DMS79 (cell line): Measurements from ENCODE around the gene OSTC.
"Not testable (repeated sequence)": the region's sequence is repeated elsewhere in the genome, so short reads cannot be mapped to it uniquely, and the experiment has no call there.

ENCODE experiments used
- DNase-seq: peaks from one replicate; lab custom pipeline; 2025; lab: John Stamatoyannopoulos, UW

Gene OSTC

GRCh38 chr4:108646706-108647105, 3.7 kb upstream of the OSTC start:
- DNase-seq = no peak

- DNase-seq = no peak
Measured at GRCh38 chr4:108649863-108650211, 562 bp upstream of the OSTC start.

GRCh38 chr4:108651014-108651791, 804 bp downstream of the OSTC start:
- DNase-seq = no peak

- no peak for DNase-seq
Measured at GRCh38 chr4:108662629-108663028, 12.2 kb downstream of the OSTC start.

GRCh38 chr4:108674356-108674977, 24.1 kb downstream of the OSTC start:
- DNase-seq = no peak

- no peak for DNase-seq
Measured at GRCh38 chr4:108681321-108681809, 31.0 kb downstream of the OSTC start.

- DNase-seq = no peak
Measured at GRCh38 chr4:108683479-108683878, 33.1 kb downstream of the OSTC start.

- DNase-seq = no peak
Measured at GRCh38 chr4:108685036-108685686, 34.8 kb downstream of the OSTC start.

GRCh38 chr4:108690738-108691137, 40.3 kb downstream of the OSTC start:
- DNase-seq = no peak

- DNase-seq = no peak
Measured at GRCh38 chr4:108693211-108693610, 42.8 kb downstream of the OSTC start.

- no peak for DNase-seq
Measured at GRCh38 chr4:108693819-108694218, 43.4 kb downstream of the OSTC start.

- DNase-seq = no peak
Measured at GRCh38 chr4:108694423-108694822, 44.0 kb downstream of the OSTC start.

- DNase-seq = no peak
Measured at GRCh38 chr4:108695062-108695461, 44.7 kb downstream of the OSTC start.

- no peak for DNase-seq
Measured at GRCh38 chr4:108696160-108696559, 45.8 kb downstream of the OSTC start.

GRCh38 chr4:108700081-108700757, 49.8 kb downstream of the OSTC start:
- DNase-seq = no peak

- DNase-seq = no peak
Measured at GRCh38 chr4:108702960-108703359, 52.6 kb downstream of the OSTC start.

- no peak for DNase-seq
Measured at GRCh38 chr4:108703370-108703769, 53.0 kb downstream of the OSTC start.

GRCh38 chr4:108703966-108704365, 53.6 kb downstream of the OSTC start:
- no peak for DNase-seq

GRCh38 chr4:108706289-108706688, 55.9 kb downstream of the OSTC start:
- DNase-seq = no peak

- DNase-seq = no peak
Measured at GRCh38 chr4:108709234-108709633, 58.8 kb downstream of the OSTC start.

- no peak for DNase-seq
Measured at GRCh38 chr4:108709722-108710121, 59.3 kb downstream of the OSTC start.

GRCh38 chr4:108710578-108710977, 60.2 kb downstream of the OSTC start:
- DNase-seq = not testable (repeated sequence)

GRCh38 chr4:108714880-108715279, 64.5 kb downstream of the OSTC start:
- DNase-seq = no peak
